ENCODE data around the gene NAV2.

Gene NAV2

DNA sequence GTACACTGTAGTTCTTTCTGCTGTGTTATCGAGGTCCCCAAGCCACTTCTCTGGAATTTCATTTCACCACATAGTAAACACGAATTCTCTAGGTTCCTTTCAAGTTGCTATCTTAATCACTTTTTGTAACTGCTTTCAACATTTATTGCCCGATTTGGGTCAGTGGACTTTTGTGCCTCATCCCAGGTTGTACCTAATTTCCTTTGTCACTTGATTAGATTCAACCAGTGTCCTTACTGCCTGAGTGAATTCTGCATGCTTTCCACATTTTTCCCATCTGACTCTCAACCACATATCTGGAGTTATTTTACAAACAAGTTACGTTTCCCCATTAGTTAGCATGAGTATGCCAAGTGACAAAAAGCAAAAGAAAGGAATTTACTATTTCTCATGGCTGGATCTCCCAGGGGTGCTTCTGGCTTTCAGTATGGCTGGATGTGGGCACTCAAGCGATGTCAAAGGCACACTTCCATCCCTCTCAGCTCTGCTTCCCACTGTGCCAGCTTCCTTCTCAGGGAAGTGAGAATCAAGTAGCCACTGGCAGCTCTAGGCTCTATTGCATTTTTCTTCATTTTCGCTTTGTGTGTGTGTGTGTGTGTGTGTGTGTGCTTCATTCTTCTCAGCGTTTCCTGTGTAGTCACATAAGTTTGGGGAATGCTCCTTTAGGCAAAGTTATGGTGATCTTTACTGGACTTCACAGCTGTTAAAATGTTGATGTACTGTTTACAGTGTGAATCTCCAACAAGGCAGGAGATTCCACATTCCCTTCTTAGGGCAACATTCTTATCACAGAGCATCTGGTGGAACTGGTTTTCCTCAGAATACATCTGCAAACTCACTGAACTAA lies 318.7 kb downstream of the NAV2 start:
- no peak for DNase-seq

DNA sequence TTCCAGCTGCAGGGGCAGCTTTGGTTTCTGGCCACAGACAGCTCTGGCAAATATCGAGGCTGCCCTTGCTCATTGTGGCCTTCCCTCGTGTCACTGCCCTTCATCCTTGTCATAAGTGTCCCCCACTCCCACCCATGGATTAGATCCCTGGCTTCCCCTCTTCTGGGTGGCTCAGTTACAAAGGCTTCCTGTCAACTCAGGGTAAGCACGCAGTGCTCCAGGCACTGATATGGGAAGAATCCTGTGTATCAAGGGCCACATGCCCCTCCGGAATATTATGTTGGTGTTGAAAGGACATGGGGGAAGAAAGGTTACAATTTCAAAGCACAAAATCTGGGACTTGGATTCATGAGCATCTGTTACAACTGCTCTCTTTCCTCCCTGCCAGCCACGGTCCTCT lies 319.5 kb downstream of the NAV2 start:
- no peak for DNase-seq

DNA sequence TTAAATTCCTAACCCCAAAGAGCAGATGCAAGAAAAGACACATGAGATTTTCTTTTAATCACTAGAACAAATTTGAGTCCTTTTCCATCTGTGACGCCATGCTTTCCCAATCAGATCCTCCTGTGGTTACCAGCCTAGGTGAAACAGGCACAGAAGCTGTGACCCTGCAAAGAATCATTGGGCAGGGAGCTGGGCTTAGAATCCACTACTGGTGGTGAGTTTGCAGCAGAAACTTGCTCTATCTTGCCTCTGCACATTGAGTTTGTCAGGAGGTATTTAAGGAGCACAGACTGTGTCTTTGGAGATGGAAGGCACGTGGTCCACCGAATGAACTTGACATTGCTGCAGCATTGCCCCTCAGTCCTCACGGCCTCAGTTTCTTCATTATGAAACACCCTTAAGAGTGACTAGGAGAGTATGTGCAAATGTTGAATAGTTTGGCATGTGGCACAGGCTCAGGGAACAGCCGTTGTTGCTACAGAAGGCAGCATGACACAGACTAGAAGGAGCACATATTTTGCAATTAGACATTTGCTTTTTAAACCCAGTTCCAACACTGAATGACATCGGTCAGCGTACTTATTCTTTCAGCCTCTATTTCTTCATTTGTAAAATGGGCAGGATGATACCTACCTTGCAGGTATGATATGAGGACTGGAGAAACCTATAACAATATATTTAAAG lies 320.1 kb downstream of the NAV2 start:
- no peak for DNase-seq

DNA sequence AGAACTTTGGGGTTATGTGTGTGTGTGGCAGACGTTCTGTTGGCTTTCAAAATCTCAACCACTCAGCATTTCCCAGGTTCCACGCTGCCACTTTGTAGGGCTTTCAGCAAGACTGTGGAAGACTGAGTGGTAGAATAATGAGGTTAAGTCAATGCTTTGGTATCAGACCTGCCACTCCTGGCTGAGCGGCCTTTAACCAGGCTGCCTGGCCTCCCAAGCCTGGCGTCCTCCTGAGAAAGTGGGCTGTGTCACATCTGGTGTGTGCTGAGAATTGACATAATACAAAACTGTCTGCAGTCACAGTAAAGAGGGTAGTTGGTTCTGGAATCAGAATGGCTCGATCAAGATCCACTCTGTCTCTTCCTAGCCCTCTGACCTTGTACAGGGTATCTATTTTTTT lies 321.2 kb downstream of the NAV2 start:
- no peak for DNase-seq

DNA sequence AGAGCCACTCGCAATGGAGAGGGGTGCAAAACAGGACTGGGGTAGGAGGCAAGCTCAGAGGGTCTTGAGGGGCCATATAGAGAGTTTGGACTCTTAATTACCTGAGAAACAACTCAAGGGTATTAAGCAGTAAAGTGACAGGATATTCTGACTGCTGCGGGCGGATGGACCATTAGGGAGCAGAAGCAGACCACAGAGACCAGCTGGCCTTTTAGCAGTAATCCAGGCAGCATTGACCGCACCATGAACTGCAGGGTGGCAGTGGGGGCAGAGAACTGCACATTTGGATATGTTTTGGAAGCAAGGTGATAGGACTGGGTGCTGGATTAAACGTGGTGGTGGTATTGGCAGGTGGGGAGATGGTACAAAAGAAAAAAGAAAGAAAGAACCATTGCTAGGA lies 322.3 kb downstream of the NAV2 start:
- no peak for DNase-seq

DNA sequence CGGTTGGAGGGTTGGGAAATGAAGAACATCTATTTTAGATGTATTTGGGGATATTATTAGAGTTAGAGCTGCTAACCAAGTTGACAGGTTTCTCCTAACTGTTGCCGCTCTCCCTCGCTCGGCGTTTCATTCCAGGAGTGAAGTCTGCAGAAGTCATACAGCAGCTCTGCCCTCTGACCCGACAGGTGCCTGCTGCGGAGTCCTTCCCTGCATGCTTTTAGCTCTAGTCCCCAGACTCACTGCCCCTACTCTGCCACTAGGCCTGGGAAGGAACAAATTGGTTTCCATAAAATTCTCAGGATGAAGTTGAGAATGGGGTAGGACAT lies 322.7 kb downstream of the NAV2 start:
- DNase-seq = no peak

DNA sequence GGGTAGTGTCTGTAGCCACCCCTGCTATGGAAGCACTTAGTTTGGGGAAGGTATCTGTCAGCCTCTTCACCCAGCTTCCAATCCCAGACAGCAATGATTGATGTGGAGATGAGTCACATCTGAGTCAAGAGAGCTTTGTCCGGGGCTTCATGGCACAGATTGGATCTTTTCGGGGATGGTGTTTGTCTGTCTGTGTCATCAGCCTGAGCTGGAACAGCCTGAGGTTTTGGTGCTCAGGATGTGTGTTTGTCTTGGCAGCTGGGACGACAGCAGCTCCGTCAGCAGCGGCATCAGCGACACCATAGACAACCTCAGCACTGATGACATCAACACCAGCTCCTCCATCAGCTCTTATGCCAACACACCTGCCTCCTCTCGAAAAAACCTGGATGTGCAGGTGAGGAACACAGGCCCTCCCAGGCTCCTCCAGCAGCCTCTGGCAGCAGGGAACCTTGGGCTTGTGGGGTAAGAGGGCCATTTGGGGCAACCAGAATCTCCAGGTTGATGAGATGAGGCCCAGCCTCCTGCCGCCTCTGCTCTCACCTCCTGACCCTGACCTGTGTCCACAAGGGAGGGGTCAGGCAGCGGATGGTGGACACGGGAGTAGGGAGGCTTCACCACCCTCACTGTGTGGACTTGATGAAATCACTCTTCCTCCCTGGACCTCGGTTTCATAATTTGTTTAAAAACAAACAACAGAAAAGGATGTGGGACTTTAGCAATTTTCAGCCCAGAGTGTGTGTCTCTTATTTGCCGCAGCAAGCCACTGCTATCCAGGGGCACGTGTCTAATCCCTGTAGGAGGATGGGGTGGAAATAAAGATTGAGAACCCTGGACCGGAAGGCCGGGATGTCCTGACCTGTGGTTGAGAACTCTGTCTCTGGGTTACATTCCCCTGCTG lies 323.3 kb downstream of the NAV2 start:
- DNase-seq = no peak

DNA sequence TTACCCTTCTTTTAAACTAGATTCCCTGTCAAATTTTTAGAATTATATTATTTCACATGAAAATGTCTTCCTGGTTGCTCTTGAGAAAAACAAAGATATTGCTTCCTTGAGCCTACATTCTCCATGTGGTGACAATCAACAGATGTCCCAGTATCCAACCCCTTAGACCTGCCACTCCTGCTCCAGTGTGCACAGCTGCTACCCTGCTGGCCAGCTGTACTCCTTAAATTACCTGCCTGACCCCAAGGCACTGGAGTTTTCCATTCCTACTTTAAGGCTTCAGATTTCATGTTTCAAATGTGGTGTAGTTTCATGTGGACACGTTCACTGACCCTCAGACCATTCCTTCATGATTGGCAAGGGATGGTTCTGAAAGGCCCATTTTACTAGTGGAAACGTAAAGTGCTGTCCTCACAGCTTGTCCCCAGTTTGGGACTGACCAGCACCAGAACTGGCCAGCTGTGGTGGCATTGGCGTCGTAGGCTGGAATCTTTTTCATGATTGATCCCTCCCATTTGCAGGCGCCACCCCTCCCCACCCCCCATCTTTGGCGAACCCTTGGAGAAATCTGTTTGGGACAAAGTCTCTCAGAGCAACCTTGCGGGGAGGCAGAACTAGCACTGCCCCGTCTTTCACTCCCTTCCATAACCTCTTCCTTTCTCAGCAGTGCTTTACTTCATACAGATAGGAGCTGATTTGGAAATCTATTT lies 324.1 kb downstream of the NAV2 start:
- no peak for DNase-seq

DNA sequence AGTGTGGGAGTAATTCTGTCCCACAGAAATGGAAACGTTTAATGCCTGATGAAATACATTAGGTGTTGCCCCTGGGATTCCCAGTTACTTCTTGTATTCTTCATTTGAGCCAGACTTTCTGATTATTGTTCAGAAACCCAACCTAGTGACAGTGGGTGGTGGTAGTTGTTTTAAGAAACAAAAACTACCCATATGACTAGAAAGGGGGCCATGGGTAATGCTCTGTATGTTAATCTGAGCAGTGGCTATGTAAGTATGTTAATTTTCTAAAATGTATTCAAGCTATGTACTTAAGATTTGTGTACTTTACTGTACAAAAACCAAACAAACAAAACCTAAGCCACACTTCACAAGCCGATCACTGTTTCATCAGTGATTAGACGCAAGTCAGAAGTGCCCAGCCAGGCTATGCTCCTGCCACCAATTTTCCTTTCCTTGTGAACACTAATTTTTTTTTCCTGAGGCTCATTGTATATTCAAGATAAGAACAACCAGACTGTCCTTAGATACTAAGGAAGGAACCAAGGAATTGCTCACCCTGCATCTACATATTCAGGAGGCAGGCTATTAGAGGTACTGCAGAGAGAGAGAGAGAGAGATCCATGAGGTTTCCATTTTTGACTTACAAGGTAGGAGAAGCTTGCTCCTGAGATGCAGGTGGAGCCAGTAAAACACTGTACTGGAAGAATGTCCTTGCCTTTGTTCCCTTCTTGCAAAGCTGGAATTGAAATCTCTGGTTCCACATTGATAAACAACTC lies 324.9 kb downstream of the NAV2 start:
- DNase-seq = no peak

DNA sequence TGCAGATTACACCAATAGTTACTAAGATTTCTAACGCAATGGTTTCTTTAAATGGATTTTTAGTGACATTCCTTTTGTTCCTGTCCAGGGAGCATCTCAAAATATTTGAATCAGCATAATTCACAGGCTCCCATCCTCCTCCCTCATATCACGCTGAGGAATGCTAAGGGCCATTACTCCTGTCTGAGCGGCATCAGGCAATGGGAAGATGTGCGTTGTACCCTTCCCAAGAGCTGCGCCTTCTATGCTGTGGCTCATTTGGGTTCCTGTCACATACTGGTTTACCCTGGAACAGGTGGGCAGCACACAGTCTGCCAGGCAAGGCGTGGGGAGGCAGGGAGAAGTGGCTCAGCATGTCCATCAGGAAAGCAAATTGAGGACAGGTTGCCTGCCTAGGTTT lies 325.8 kb downstream of the NAV2 start:
- DNase-seq = no peak

DNA sequence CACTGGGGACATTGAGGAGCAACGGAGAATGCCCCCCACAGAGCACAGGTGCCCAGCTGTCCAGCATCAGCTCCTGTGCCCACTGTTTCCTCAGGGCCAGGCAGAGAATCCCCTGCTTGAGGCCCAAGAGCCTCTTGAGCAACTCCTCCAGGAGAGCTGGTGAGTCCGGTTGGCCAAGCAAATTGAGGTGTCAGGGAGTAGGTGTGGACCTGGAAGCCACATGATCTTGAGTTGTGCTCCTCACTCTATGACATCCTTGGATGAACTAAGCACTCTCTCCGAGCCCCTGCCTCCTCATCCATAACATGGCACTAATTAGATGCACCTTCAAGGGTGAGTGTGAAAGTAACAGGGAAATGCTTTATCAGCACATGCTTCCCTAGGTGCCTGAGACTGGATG lies 326.3 kb downstream of the NAV2 start:
- DNase-seq = no peak

DNA sequence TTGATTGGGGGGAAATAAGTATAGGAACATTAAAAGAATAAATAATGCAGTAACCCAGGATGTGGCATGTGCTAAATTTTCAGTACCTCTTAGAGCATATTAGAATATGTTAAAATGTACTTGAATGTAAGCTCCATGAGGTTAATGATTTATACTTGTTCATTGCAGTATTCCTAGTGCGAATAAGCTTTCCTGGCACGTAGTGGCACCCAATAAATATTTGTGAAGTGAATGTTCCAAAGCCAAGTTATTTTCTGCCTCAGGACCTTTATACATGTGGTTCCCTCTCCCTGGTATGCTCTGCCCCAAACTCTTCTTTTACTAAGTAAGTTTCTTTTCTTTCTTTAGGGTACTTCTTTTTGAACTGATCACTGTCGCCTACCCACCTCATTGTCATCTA lies 328.9 kb downstream of the NAV2 start:
- DNase-seq = no peak

DNA sequence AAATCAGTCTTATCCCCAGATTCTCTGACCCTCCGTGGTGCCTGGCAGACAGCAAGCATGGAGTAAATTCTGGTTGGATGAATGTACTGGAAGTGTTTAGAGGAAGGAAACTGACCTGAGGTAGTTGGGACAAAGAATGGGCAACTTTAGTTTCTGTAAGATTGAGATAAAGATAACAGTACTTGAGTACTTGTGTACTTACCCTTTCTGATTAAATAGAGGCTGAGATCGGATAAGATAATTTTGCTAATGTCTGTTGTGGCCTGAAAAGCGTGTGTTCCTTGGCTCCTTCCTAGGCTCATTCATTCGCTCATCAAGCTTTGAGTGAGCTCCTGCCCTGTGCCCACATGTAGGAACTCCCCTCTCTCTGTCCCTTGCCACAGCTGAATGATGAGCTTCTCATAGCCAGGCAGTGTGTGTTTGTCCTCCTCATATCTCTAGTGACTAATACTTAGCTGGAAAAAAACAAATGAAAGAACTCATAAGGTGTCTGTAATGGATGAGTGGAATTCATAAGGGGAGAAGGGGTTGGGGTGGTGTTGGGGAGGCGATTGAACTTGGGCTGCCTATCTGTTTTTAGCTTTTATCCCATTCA lies 329.5 kb downstream of the NAV2 start:
- DNase-seq = no peak

DNA sequence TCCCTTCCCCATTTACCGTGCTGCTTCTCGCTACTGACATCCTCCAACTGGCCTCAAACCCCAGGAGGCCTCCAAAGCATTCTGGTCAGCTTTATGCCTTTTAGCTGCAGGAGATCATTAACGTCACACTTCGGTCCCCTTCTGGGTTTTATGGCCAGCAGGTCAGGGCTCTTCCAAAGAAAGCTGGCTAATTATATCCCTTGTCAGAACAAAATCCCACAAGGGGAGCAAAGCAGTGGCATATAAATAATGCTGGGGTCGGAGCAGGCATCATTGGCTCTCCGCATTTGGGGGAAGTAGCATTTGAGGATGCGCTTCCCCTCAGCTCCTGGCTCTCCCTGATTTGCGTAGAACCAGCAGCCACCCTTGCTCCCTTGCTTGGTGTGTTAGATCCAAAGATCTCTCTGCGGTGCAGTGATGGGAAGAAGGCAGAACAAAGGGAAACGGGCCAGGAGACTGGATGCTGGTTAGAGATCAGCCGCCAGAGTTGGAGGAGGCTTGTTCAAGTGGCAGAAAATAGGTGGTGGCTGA lies 330.2 kb downstream of the NAV2 start:
- DNase-seq = no peak

DNA sequence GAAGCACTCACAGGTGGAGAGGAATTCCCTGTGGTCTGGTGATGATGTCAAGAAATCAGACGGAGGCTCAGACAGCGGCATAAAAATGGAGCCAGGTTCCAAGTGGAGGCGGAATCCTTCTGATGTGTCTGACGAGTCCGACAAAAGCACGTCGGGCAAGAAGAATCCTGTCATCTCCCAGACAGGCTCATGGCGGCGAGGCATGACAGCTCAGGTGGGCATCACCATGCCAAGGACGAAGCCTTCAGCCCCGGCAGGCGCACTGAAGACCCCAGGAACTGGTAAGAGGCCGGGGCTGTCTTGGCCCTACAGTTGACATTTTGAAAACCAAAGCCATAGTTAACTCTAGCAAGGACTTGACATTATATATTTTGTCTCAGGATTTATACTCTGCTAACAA lies 331.4 kb downstream of the NAV2 start:
- no peak for DNase-seq

DNA sequence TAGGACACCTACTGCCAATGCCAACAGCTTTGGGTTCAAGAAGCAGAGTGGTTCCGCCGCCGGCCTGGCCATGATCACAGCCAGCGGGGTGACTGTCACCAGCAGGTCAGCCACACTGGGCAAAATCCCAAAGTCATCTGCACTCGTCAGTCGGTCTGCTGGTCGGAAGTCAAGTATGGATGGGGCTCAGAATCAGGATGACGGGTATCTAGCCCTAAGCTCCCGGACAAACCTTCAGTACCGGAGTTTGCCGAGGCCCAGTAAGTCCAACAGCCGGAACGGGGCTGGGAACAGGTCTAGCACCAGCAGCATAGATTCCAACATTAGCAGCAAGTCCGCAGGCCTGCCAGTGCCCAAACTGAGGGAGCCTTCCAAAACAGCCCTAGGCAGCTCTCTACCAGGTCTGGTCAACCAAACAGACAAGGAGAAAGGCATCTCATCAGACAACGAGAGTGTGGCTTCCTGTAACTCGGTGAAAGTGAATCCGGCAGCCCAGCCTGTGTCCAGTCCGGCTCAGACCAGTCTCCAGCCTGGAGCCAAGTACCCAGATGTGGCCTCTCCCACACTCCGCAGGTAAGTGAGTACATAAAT lies 332.6 kb downstream of the NAV2 start:
- no peak for DNase-seq

DNA sequence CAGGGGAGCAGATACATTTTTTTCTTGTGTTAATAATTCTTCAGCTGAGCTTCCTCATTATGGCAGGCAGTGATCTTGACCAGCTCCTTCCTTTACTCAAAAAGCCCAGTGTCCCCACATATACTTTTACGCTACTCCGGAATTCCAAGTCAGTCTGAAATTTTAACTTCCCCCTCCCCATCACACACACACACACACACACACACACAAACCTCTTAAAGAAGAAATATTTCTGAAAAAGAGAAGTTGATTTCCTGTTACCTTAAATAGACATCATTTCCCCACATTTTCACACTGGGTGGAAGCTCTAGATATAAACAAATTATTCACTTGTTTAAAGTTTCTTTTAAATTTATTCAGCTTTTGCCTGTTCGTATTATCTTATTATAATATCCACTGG lies 333.8 kb downstream of the NAV2 start:
- DNase-seq = no peak

DNA sequence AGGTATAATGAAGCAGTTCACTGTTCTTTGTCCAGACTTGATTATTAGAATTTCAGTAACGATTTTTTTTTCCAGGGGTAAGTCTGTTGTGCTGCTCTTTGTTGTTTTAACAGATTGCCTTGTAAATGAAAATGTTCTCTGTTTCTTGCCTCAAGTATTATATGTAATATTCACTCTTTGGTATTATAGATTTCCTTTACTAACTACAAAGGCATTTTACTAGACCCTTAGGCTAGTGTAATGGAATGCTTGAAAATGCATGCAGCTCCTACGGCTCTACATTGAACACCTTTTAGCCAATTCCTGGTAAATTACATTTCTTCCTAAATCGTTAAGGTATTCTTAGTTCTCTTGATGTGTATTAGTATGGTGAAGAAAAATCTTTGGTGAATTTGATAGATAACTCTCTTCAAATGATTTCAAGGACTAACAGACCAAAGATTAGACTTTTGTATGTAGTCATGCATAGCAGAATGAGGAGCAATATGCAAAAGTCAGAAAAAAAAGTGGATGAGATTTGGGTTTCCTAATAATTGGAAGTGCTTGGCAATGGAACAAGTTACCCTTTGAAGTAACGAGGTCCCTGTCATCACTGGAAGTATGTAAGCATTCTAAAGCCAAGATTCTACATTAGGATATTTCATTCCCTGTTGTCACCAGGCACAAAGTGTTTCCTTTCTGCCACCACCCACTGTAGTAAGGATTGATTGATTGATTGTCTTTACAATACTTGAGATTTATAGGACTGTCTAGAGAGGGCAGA lies 334.6 kb downstream of the NAV2 start:
- no peak for DNase-seq

DNA sequence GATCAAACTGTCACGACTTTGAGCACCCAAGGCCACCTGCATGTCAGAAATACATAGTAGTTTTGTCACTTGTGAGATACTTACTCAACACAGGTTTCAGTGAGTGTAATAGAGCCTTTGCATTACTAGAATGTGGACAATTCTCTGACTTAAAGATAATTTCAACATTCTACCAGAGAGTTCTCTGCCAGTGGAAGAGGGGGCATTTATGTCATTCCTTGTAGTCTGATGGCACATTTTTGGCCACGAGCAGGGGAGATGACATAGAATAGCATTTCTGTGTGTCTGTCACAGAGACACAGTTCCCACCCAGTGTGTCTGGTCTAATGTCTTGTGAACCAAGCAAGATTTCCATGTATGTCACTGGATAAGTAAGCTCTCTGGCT lies 335.1 kb downstream of the NAV2 start:
- no peak for DNase-seq

DNA sequence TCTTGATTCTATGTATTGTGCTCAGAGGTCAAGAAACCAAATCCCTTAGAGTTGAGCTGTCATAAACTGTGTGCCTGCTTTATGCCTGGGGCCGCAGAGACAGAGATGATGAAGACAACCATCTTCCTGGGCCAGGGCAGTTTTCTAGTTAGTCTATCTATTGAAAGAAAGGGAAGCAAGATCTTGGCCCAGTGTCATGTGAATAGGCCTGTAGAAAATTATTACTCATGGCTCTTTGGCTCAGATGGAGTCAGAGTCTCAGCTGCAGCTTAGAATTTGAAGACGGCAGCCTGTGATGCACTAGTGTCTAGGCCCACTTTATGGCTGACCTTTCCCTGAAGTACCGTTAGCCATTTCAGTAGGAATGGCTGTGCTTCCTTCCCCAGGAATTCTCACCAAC lies 335.6 kb downstream of the NAV2 start:
- DNase-seq = no peak

DNA sequence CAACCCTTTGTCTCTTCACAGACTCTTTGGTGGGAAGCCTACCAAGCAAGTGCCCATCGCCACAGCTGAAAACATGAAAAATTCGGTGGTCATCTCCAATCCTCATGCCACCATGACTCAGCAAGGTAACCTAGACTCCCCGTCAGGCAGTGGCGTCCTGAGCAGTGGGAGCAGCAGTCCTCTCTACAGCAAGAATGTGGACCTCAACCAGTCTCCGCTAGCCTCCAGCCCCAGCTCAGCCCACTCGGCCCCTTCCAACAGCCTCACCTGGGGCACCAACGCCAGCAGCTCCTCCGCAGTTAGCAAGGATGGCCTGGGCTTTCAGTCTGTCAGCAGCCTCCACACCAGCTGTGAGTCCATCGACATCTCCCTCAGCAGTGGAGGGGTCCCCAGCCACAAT lies 336.1 kb downstream of the NAV2 start:
- DNase-seq = no peak

All from NCI-H524 treated with DMSO at 0.1 percent for 48 hours (cell line).